ENCODE data around the gene ILF3.

ILF3 gene

DNA sequence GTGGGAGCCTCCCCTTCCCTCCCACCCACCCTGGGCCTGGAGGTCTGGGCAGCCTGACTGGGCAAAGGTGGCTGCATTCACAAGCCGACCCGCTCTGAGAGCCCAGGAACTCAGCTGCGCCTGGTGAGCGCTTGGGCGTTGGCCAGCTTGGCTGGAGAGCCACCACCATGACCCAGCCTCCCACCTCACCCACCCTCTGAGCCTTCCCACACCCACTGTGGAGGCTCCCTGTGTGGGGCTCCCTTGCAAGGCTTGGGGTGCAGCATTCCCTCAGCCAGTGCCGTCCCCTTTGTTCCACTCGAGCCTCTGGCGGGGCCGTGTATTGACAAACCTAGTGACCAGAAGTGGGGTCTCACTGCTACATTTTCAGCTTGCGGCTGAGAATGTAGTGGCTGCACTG lies 32.0 kb downstream of the ILF3 start:
- in situ Hi-C loops (cut with HindIII; ENCODE audit: low pct_ligation_motif_present, low sequenced_read_pairs), result no loop called here
- H3K4me3 ChIP-seq (ENCODE audit: low read depth, low read length), result no peak overlapping the region

DNA sequence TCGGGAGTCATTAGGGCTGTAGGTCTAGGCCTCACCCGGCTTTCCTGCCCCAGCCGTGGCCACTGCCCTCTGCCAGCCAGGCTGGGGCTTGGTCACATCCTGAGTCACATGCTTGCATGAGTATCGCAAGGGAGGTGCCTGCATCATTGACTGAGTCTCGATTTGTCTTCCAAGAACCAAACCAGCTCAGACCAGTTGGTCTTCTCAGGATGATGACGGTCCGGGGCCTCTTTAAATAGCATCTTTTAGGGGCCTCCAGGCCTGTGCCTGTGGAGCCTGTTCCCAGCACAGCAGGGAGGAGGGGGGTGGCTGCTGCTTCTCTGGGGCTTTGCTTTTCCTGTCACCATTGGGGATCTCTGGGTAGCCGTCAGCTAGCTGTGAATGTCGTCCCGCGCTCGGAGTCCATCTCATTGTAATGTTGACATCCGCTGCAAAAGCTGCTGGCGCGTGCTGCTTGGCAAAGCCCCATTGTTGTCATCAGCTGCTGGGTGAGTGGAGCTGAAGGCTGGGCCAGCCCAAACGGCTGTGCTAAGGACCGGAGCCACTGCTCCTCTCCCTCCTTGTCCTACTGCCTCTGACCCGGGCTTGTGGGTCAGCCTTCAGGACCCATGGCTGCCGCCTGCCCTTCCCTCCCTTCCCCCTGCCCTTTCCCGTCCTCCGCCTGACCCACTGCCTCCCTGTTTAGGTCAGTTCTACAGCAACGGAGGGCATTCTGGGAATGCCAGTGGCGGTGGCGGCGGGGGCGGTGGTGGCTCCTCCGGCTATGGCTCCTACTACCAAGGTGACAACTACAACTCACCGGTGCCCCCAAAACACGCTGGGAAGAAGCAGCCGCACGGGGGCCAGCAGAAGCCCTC lies 32.7 kb downstream of the ILF3 start:
- peak overlapping the region; percentile 41 for H3K27ac ChIP-seq

More for the DNA sequence above, 32.0 kb downstream of the ILF3 start:
- no peaks in the 10 kb centered on the region for H3K27me3 ChIP-seq (replicated peaks)
- H3K36me3 ChIP-seq (replicated peaks), result peaks cover 87% of the 10 kb centered on the region
- TF ChIP-seq, protein P1, sequence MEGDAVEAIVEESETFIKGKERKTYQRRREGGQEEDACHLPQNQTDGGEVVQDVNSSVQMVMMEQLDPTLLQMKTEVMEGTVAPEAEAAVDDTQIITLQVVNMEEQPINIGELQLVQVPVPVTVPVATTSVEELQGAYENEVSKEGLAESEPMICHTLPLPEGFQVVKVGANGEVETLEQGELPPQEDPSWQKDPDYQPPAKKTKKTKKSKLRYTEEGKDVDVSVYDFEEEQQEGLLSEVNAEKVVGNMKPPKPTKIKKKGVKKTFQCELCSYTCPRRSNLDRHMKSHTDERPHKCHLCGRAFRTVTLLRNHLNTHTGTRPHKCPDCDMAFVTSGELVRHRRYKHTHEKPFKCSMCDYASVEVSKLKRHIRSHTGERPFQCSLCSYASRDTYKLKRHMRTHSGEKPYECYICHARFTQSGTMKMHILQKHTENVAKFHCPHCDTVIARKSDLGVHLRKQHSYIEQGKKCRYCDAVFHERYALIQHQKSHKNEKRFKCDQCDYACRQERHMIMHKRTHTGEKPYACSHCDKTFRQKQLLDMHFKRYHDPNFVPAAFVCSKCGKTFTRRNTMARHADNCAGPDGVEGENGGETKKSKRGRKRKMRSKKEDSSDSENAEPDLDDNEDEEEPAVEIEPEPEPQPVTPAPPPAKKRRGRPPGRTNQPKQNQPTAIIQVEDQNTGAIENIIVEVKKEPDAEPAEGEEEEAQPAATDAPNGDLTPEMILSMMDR (IDR thresholded peaks at IDR 0.05; ENCODE audit: low read depth, low read length, missing control alignments), result no peak
- no peak for DNase-seq
- peak overlapping the region; percentile 41 for H3K27ac ChIP-seq

DNA sequence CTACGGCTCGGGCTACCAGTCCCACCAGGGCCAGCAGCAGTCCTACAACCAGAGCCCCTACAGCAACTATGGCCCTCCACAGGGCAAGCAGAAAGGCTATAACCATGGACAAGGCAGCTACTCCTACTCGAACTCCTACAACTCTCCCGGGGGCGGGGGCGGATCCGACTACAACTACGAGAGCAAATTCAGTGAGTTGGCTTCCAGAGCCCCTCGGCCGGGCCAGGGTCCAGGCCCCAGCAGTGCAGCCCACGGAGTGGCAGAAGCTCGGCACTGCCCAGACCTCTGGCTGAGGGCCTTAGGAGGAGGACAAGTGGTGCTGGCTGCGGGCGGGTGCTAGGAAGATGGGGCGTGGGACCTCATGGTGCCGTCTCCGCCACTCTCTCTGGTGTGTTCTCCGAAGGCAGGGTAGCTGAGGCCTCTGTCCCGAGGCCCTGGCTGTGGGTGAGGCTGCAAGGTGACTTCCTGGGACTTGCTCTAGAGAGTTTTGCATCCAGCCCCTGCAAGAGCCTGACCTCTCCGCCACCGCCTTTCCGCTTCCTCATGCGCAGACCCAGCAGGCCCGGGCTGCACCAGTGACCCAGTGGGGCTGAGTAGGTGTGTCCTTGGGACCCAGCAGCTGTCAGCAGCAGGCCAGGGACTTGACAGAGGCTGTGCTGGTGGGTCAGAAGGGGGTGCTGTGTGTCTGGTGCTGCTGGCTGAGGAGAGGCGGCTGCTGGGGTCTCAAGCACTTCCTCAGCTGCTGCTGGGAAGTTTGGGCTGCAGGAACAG lies 33.6 kb downstream of the ILF3 start:
- Histone ChIP-seq H3K4me3 (ENCODE audit: low read depth, low read length) (no peak overlapping the region), H3K27me3 (replicated peaks) (no peaks in the 10 kb centered on the region), H3K36me3 (replicated peaks) (peaks cover 86% of the 10 kb centered on the region), H3K27ac (no peak overlapping the region)
- in situ Hi-C loops (cut with HindIII; ENCODE audit: low pct_ligation_motif_present, low sequenced_read_pairs), result no loop called here
- DNase-seq, result no peak
- TF ChIP-seq, protein P1 (IDR thresholded peaks at IDR 0.05; ENCODE audit: low read depth, low read length, missing control alignments), result no peak

More for the DNA sequence above, 32.7 kb downstream of the ILF3 start:
- peak; percentile 64 for DNase-seq
- in situ Hi-C loops (cut with HindIII; ENCODE audit: low pct_ligation_motif_present, low sequenced_read_pairs), result no loop called here
- no peak overlapping the region for H3K4me3 ChIP-seq (ENCODE audit: low read depth, low read length)
- H3K36me3 ChIP-seq (replicated peaks), result peaks cover 86% of the 10 kb centered on the region
- TF ChIP-seq, protein P1 (IDR thresholded peaks at IDR 0.05; ENCODE audit: low read depth, low read length, missing control alignments), result no peak
- H3K27me3 ChIP-seq (replicated peaks), result no peaks in the 10 kb centered on the region

DNA sequence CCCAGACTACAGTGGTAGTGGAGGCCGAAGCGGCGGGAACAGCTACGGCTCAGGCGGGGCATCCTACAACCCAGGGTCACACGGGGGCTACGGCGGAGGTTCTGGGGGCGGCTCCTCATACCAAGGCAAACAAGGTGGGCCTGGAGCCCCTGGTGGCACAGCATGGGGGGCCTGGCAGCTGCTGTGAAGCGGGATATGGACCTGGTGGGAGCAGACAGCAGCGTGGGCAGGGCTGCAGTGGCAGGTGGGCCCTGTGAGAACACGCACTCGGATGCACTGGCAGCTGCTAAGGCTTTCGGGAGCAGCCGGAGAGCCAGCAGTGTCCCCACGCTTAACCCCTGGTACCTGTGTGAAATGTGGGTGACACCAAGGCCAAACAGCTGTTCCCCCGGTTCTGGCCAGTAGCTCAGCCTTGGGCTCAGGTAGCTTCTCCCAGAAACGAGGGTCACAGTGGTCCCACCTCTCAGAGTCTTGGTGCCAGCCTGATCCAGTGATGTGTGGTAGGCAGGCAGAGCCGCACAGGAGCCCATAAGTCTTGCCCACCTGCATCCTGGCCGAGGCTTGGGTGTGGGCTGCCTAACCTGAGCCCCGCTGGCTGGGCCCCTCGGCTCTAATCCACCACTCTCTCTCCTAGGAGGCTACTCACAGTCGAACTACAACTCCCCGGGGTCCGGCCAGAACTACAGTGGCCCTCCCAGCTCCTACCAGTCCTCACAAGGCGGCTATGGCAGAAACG lies 34.6 kb downstream of the ILF3 start:
- Histone ChIP-seq H3K27me3 (replicated peaks) (no peaks in the 10 kb centered on the region), H3K4me3 (ENCODE audit: low read depth, low read length) (no peak overlapping the region), H3K27ac (no peak overlapping the region), H3K36me3 (replicated peaks) (peaks cover 77% of the 10 kb centered on the region)
- TF ChIP-seq, protein P1 (IDR thresholded peaks at IDR 0.05; ENCODE audit: low read depth, low read length, missing control alignments), result no peak
- in situ Hi-C loops (cut with HindIII; ENCODE audit: low pct_ligation_motif_present, low sequenced_read_pairs), result no loop called here
- no peak for DNase-seq

GRCh38 chr19:10690341-10690781 lies 36.2 kb downstream of the ILF3 start:
- TF ChIP-seq, protein P1 (IDR thresholded peaks at IDR 0.05; ENCODE audit: low read depth, low read length, missing control alignments), result no peak
- Histone ChIP-seq H3K27ac (no peak overlapping the region), H3K27me3 (replicated peaks) (no peaks in the 10 kb centered on the region), H3K36me3 (replicated peaks) (peaks cover 61% of the 10 kb centered on the region), H3K4me3 (ENCODE audit: low read depth, low read length) (no peak overlapping the region)
- peak; percentile 15 for DNase-seq
- in situ Hi-C loops (cut with HindIII; ENCODE audit: low pct_ligation_motif_present, low sequenced_read_pairs), result no loop called here
